ENCODE data around the gene ZSCAN12. TPM values are rescaled to one million over a fixed set of nuclear protein-coding genes. Genes with fewer than 3 reads are reported as not detected.

The ZSCAN12 gene
- total RNA-seq, 2 experiments from 2014 or later = 8.4 to 10.5 TPM

DNA sequence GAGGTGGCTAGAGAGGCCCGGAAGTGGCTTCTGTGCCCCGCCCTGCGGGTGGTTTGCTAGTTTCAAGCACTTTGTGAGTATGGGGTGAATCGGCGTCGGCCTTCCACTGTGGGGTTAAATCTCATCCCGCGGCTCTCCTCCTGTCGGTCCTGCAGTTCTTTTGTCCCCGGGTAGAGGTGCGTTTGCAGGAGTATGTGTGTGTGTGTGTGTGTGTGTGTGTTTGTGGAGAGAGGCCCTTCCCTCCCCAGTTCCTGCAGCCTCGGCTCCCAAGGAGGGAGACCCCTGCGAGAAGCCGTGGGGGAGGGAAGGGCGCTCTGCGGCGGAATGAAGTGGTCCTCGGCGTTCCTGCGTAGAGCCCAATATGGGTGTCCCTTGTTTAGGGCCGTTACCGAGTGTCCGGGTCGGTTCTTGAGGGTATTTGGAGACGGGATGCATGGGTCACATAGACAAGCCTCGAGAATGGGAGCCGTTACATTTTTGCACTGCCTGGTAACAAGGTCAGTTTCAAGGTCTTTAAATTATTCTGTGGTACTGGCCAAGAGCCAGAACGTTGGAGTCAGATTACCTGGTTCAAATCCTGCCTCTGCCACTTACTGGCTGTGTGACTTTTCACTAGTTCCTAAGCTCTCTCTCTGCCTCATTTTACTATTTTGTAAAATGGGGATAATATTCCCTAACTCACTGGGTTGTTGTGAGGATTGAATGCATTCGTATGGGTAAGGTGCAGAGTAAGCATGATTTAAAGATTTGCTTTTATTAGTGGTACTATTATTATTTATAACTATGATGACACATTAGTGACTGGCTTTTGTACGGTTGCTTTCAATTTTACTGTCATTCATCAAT lies 49.4 kb downstream of the ZSCAN12 start, which contains the start of gene ZKSCAN3:
Gene ZKSCAN3, plus strand, starts transcription at position 56 of the 846 bp plus-strand sequence. CDS start 9,640 bp downstream, outside the sequence.
- TF ChIP-seq EZH2phosphoT487 (IDR thresholded peaks at IDR 0.05; ENCODE audit: borderline replicate concordance, low read depth, low read length) = no peak
- TF ChIP-seq, protein P1, sequence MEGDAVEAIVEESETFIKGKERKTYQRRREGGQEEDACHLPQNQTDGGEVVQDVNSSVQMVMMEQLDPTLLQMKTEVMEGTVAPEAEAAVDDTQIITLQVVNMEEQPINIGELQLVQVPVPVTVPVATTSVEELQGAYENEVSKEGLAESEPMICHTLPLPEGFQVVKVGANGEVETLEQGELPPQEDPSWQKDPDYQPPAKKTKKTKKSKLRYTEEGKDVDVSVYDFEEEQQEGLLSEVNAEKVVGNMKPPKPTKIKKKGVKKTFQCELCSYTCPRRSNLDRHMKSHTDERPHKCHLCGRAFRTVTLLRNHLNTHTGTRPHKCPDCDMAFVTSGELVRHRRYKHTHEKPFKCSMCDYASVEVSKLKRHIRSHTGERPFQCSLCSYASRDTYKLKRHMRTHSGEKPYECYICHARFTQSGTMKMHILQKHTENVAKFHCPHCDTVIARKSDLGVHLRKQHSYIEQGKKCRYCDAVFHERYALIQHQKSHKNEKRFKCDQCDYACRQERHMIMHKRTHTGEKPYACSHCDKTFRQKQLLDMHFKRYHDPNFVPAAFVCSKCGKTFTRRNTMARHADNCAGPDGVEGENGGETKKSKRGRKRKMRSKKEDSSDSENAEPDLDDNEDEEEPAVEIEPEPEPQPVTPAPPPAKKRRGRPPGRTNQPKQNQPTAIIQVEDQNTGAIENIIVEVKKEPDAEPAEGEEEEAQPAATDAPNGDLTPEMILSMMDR (conservative IDR thresholded peaks at IDR 0.05; ENCODE audit: low read length) = no peak
- ChIA-PET CTCF (ENCODE audit: unreplicated experiment) (no interaction called here), POLR2A (interaction anchor here (0.8 to 1.6 kb wide), 2 partner anchors 12 to 102 kb away, joined by 3 read pairs; no protein-coding TSS in a partner anchor)
- peak; percentile 85 for DNase-seq (ENCODE audit: low spot score)
- Histone ChIP-seq H3K27ac (ENCODE audit: low read depth, low read length, poor library complexity, severe bottlenecking) (peak within 1 kb of the TSS; percentile 31), H2AFZ (ENCODE audit: low read length) (peak within 1 kb of the TSS; percentile 93), H4K20me1 (ENCODE audit: insufficient read depth, low read length) (no peaks in the 10 kb centered on the region), H3K4me2 (ENCODE audit: low read length) (peak within 1 kb of the TSS; percentile 81), H3K4me3 (ENCODE audit: low read depth, low read length, poor library complexity, severe bottlenecking) (peak within 1 kb of the TSS; percentile 79), H3K79me2 (ENCODE audit: insufficient read depth, low read depth, low read length) (peaks cover 10% of the 10 kb centered on the region; the same call in 1 of the 2 replicates), H3K9me3 (ENCODE audit: low read length) (peaks cover 18% of the 10 kb centered on the region), H3K9me2 (ENCODE audit: insufficient read depth, low read length) (no peaks in the 10 kb centered on the region; the same call in 1 of the 2 replicates), H3K4me1 (ENCODE audit: insufficient read depth, low read length, poor library complexity, severe bottlenecking) (peaks cover 8% of the 10 kb centered on the region), H3K36me3 (ENCODE audit: insufficient read depth, low read length) (peaks cover 15% of the 10 kb centered on the region)
- intact Hi-C loops (cut with micrococcal nuclease; ENCODE audit: unreplicated experiment) = loop anchor here (1.0 to 5.0 kb wide), 4 partner anchors 49 to 448 kb away; partner anchors contain the start of genes ZKSCAN4, ZKSCAN8 and ZSCAN12
- TSS peak; percentile 89 for BruUV-seq (replicated peaks)

DNA sequence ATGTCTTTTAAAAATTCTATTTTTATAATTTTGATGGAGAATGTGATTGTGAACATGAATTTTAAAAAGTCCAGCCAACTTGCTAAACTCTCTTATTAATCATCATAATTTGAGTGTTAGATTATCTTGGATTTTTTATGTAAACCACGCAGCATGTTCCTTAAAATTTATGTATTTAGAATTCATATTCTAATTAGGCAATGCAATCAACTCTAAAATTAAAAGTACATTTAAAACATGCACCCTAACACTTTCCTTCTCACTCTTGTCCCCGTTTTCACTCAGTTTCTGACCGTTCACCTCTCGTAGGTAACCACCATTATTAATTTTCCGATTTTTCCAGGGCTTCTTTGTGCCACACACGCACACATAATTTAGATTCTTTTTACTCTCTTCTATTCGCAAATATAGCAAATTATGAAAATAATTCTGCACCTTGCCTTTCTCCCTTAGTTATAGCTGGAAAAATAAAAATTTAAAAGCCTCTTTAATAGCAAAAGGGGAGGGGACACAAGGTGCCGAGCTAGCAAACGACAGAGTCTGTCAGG lies 50.1 kb downstream of the ZSCAN12 start:
- Histone ChIP-seq H3K79me2 (ENCODE audit: insufficient read depth, low read depth, low read length) (peaks cover 10% of the 10 kb centered on the region; the same call in 1 of the 2 replicates), H3K4me1 (ENCODE audit: insufficient read depth, low read length, poor library complexity, severe bottlenecking) (peaks cover 8% of the 10 kb centered on the region), H3K4me3 (ENCODE audit: low read depth, low read length, poor library complexity, severe bottlenecking) (peak overlapping the region; percentile 79), H3K27ac (ENCODE audit: low read depth, low read length, poor library complexity, severe bottlenecking) (no peak overlapping the region), H4K20me1 (ENCODE audit: insufficient read depth, low read length) (no peaks in the 10 kb centered on the region), H2AFZ (ENCODE audit: low read length) (peak overlapping the region; percentile 93), H3K36me3 (ENCODE audit: insufficient read depth, low read length) (peaks cover 8% of the 10 kb centered on the region), H3K9me3 (ENCODE audit: low read length) (peaks cover 11% of the 10 kb centered on the region), H3K9me2 (ENCODE audit: insufficient read depth, low read length) (no peaks in the 10 kb centered on the region; the same call in 1 of the 2 replicates), H3K4me2 (ENCODE audit: low read length) (peak overlapping the region; percentile 81)
- DNase-seq (ENCODE audit: low spot score) = no peak
- ChIA-PET CTCF (ENCODE audit: unreplicated experiment) (no interaction called here), POLR2A (interaction anchor here (0.8 kb wide), 1 partner anchor 12 kb away, joined by 3 read pairs; no protein-coding TSS in a partner anchor)
- TF ChIP-seq, protein P1 (conservative IDR thresholded peaks at IDR 0.05; ENCODE audit: low read length) = no peak
- TF ChIP-seq EZH2phosphoT487 (IDR thresholded peaks at IDR 0.05; ENCODE audit: borderline replicate concordance, low read depth, low read length) = no peak
- intact Hi-C loops (cut with micrococcal nuclease; ENCODE audit: unreplicated experiment) = loop anchor here (1.0 kb wide), 1 partner anchor 208 kb away; the partner anchor contains the start of gene ZKSCAN8
- no TSS peak for BruUV-seq (replicated peaks)
